ENCODE results near the gene TMPRSS13.

TMPRSS13 gene

GRCh38 chr11:117882311-117882905 lies 46.8 kb downstream of the TMPRSS13 start:
- no peak for TF ChIP-seq GATA3 (IDR thresholded peaks at IDR 0.05; ENCODE audit: low read depth, low read length)
- no peak for TF ChIP-seq GATA2 (IDR thresholded peaks at IDR 0.05; ENCODE audit: low read depth, low read length)

GRCh38 chr11:117881217-117881616 lies 48.0 kb downstream of the TMPRSS13 start:
- TF ChIP-seq GATA3 (IDR thresholded peaks at IDR 0.05; ENCODE audit: low read depth, low read length) (no peak), GATA2 (IDR thresholded peaks at IDR 0.05; ENCODE audit: low read depth, low read length) (no peak)

GRCh38 chr11:117879516-117880480 lies 49.4 kb downstream of the TMPRSS13 start:
- no peak for TF ChIP-seq GATA2 (IDR thresholded peaks at IDR 0.05; ENCODE audit: low read depth, low read length)

GRCh38 chr11:117878939-117879475 lies 50.2 kb downstream of the TMPRSS13 start:
- no peak for TF ChIP-seq GATA3 (IDR thresholded peaks at IDR 0.05; ENCODE audit: low read depth, low read length)
- no peak for TF ChIP-seq GATA2 (IDR thresholded peaks at IDR 0.05; ENCODE audit: low read depth, low read length)

GRCh38 chr11:117878314-117878938 lies 50.8 kb downstream of the TMPRSS13 start:
- no peak for TF ChIP-seq GATA3 (IDR thresholded peaks at IDR 0.05; ENCODE audit: low read depth, low read length)
- no peak for TF ChIP-seq GATA2 (IDR thresholded peaks at IDR 0.05; ENCODE audit: low read depth, low read length)

GRCh38 chr11:117877120-117877784 lies 52.0 kb downstream of the TMPRSS13 start:
- TF ChIP-seq GATA2 (IDR thresholded peaks at IDR 0.05; ENCODE audit: low read depth, low read length): no peak
- no peak for TF ChIP-seq GATA3 (IDR thresholded peaks at IDR 0.05; ENCODE audit: low read depth, low read length)

GRCh38 chr11:117876341-117877119 lies 52.7 kb downstream of the TMPRSS13 start, which contains the start of gene FXYD6:
FXYD6 (minus strand) TSS chr11:117876658; CDS start chr11:117842776, 33,882 bp downstream.
- TF ChIP-seq GATA3 (IDR thresholded peaks at IDR 0.05; ENCODE audit: low read depth, low read length) (no peak), GATA2 (IDR thresholded peaks at IDR 0.05; ENCODE audit: low read depth, low read length) (no peak)

GRCh38 chr11:117876059-117876340 lies 53.2 kb downstream of the TMPRSS13 start:
- no peak for TF ChIP-seq GATA3 (IDR thresholded peaks at IDR 0.05; ENCODE audit: low read depth, low read length)
- TF ChIP-seq GATA2 (IDR thresholded peaks at IDR 0.05; ENCODE audit: low read depth, low read length): no peak

GRCh38 chr11:117875382-117876058 lies 53.7 kb downstream of the TMPRSS13 start:
- no peak for TF ChIP-seq GATA3 (IDR thresholded peaks at IDR 0.05; ENCODE audit: low read depth, low read length)
- TF ChIP-seq GATA2 (IDR thresholded peaks at IDR 0.05; ENCODE audit: low read depth, low read length): no peak

- no peak for TF ChIP-seq GATA3 (IDR thresholded peaks at IDR 0.05; ENCODE audit: low read depth, low read length)
- no peak for TF ChIP-seq GATA2 (IDR thresholded peaks at IDR 0.05; ENCODE audit: low read depth, low read length)
These were observed 54.3 kb downstream of the TMPRSS13 start for GRCh38 chr11:117874910-117875381.

- no peak for TF ChIP-seq GATA2 (IDR thresholded peaks at IDR 0.05; ENCODE audit: low read depth, low read length)
- no peak for TF ChIP-seq GATA3 (IDR thresholded peaks at IDR 0.05; ENCODE audit: low read depth, low read length)
These were observed 54.8 kb downstream of the TMPRSS13 start for GRCh38 chr11:117874253-117874909.

GRCh38 chr11:117873828-117874125 lies 55.4 kb downstream of the TMPRSS13 start:
- TF ChIP-seq GATA2 (IDR thresholded peaks at IDR 0.05; ENCODE audit: low read depth, low read length) (no peak), GATA3 (IDR thresholded peaks at IDR 0.05; ENCODE audit: low read depth, low read length) (no peak)
